SK-N-SH (cell line): ENCODE results near the gene RAB23. TPM values are rescaled to one million over a fixed set of nuclear protein-coding genes. Genes with fewer than 3 reads are reported as not detected.

Experiments
- CTCF ChIA-PET: fragments of 300-600, 350-600 bp; formaldehyde crosslinking; extraction: SDS; loops from one replicate; lab custom pipeline; 2021; lab: Yijun Ruan, JAX
- POLR2A ChIA-PET: fragments of 350-600 bp; sonication (Branson Sonifier 250); formaldehyde crosslinking; extraction: SDS; loops from one replicate; lab custom pipeline; 2020; ENCODE audit warnings: antibody characterized with exemption, inconsistent platforms; lab: Yijun Ruan, JAX
- DNase-seq: peaks from one replicate; pipeline ENCODE4 v3.0.0; 2012
- H2AFZ ChIP-seq: fragments of 200-600 bp; sonication (generic); 2 replicates; pipeline ENCODE4 v1.8.1; 2016; ENCODE audit warnings: antibody characterized with exemption, mild to moderate bottlenecking, low read depth
- H3F3A ChIP-seq: fragments of 200-600 bp; sonication (generic); replicated peaks from 2 replicates; pipeline ENCODE3; 2016; ENCODE audit warnings: antibody characterized with exemption, mild to moderate bottlenecking; ENCODE audit not compliant: insufficient read depth
- H3K27ac ChIP-seq, 2 experiments: fragments of 200-500 bp in 1 of 2; fragments of 200-600 bp in 1 of 2; sonication (Bioruptor generic) in 1 of 2; sonication (generic), shearing (Covaris generic) in 1 of 2; 2 replicates each; pipeline versions ENCODE4 v1.5.1 to v1.6.1; 2014 to 2016; ENCODE audit warnings: low read depth in 2 of 2, inconsistent platforms in 1 of 2, low read length in 1 of 2, mild to moderate bottlenecking in 1 of 2, mixed read lengths in 1 of 2
- H3K27me3 ChIP-seq: fragments of 200-600 bp; sonication (generic), shearing (Covaris generic); 2 replicates; pipeline ENCODE4 v1.6.1; 2016; ENCODE audit warnings: mixed run types; ENCODE audit not compliant: insufficient read depth
- H3K36me3 ChIP-seq, 2 experiments: fragments of 200-500 bp in 1 of 2; fragments of 200-600 bp in 1 of 2; sonication (Bioruptor generic) in 1 of 2; sonication (generic) in 1 of 2; replicated peaks in 1 of 2; 2 replicates each; pipeline versions ENCODE3 to v1.5.1; 2014 to 2016; ENCODE audit warnings: low read length in 1 of 2, mild to moderate bottlenecking in 1 of 2; ENCODE audit not compliant: insufficient read depth in 2 of 2, control insufficient read depth in 1 of 2
- H3K4me1 ChIP-seq, 2 experiments: fragments of 200-500 bp in 1 of 2; fragments of 200-600 bp in 1 of 2; sonication (Bioruptor generic) in 1 of 2; sonication (generic), shearing (Covaris generic) in 1 of 2; 2 replicates each; pipeline versions ENCODE4 v1.5.1 to v1.6.1; 2014 to 2016; ENCODE audit warnings: low read depth in 1 of 2, low read length in 1 of 2, mixed run types in 1 of 2; ENCODE audit not compliant: insufficient read depth in 2 of 2, control insufficient read depth in 1 of 2
- H3K4me2 ChIP-seq: fragments of 200-600 bp; sonication (generic), shearing (Covaris generic); 2 replicates; pipeline ENCODE4 v1.6.1; 2017; ENCODE audit warnings: mixed run types
- H3K4me3 ChIP-seq, 2 experiments: fragments of 200-500 bp in 1 of 2; fragments of 200-600 bp in 1 of 2; sonication (Bioruptor generic) in 1 of 2; sonication (generic), shearing (Covaris generic) in 1 of 2; 2 replicates each; pipeline versions ENCODE4 v1.5.1 to v1.8.1; 2014 to 2016; ENCODE audit warnings: low read depth in 2 of 2, inconsistent platforms in 1 of 2, low read length in 1 of 2, mild to moderate bottlenecking in 1 of 2, mixed read lengths in 1 of 2, moderate library complexity in 1 of 2
- H3K79me2 ChIP-seq: fragments of 200-600 bp; sonication (generic); 2 replicates; pipeline ENCODE4 v1.8.1; 2017; ENCODE audit warnings: mild to moderate bottlenecking; ENCODE audit not compliant: insufficient read depth
- H3K9ac ChIP-seq: fragments of 200-600 bp; sonication (generic); 2 replicates; pipeline ENCODE4 v1.6.1; 2017; ENCODE audit warnings: mixed run types
- H3K9me2 ChIP-seq: fragments of 200-600 bp; sonication (generic); 2 replicates; pipeline ENCODE4 v1.6.1; 2017; ENCODE audit warnings: mixed run types
- H3K9me3 ChIP-seq: fragments of 200-600 bp; sonication (generic); 2 replicates; pipeline ENCODE4 v1.6.1; 2017; ENCODE audit warnings: mixed run types, mild to moderate bottlenecking, moderate library complexity
- H4K20me1 ChIP-seq: fragments of 200-600 bp; sonication (generic); 2 replicates; pipeline ENCODE4 v1.6.1; 2017; ENCODE audit warnings: mild to moderate bottlenecking, mixed run types; ENCODE audit not compliant: insufficient read depth
- ELF1 ChIP-seq: IDR thresholded peaks from 2 replicates; pipeline ENCODE4 v1.4.0; 2012
- EZH2phosphoT487 ChIP-seq: fragments of 200-600 bp; sonication (generic); IDR thresholded peaks from 2 replicates; pipeline ENCODE4 v1.6.1; 2017; ENCODE audit warnings: low read depth, mixed run types, mild to moderate bottlenecking, antibody characterized with exemption, moderate library complexity, borderline replicate concordance
- FOSL2 ChIP-seq: IDR thresholded peaks from 2 replicates; pipeline ENCODE4 v1.4.0; 2012; ENCODE audit warnings: low read depth, mild to moderate bottlenecking, moderate library complexity, borderline replicate concordance
- FOXJ3 ChIP-seq: sonication (generic); formaldehyde crosslinking; IDR thresholded peaks from 2 replicates; pipeline ENCODE4 v1.5.1; 2020; ENCODE audit warnings: mild to moderate bottlenecking, missing genetic modification reagents
- FOXM1 ChIP-seq: IDR thresholded peaks from 2 replicates; pipeline ENCODE4 v1.4.0; 2012; ENCODE audit warnings: low read depth, mild to moderate bottlenecking
- GABPA ChIP-seq: IDR thresholded peaks from 2 replicates; pipeline ENCODE4 v1.4.0; 2012; ENCODE audit warnings: low read depth, mild to moderate bottlenecking
- IRF3 ChIP-seq: fragments of 150-350 bp; IDR thresholded peaks from 2 replicates; pipeline ENCODE4 v1.6.1; 2016; ENCODE audit warnings: mild to moderate bottlenecking, low read depth, low read length
- JUND ChIP-seq: IDR thresholded peaks from 2 replicates; pipeline ENCODE4 v1.4.0; 2012
- MAX ChIP-seq: IDR thresholded peaks from 2 replicates; pipeline ENCODE4 v1.4.0; 2012; ENCODE audit warnings: low read depth
- MEF2A ChIP-seq: IDR thresholded peaks from 2 replicates; pipeline ENCODE4 v1.4.0; 2012; ENCODE audit warnings: low read depth, borderline replicate concordance
- RAD21 ChIP-seq: IDR thresholded peaks from 2 replicates; pipeline ENCODE4 v1.6.1; 2012; ENCODE audit warnings: mild to moderate bottlenecking, low read length
- RCOR1 ChIP-seq: fragments of 150-350 bp; IDR thresholded peaks from 2 replicates; pipeline ENCODE4 v1.6.1; 2017; ENCODE audit warnings: antibody characterized with exemption, low read length
- TCF12 ChIP-seq: IDR thresholded peaks from 2 replicates; pipeline ENCODE4 v1.4.0; 2012
- USF2 ChIP-seq: fragments of 150-350 bp; IDR thresholded peaks from 2 replicates; pipeline ENCODE4 v1.6.1; 2017; ENCODE audit warnings: antibody characterized with exemption, low read length, low read depth, borderline replicate concordance
- ZBTB33 ChIP-seq: IDR thresholded peaks from 2 replicates; pipeline ENCODE4 v1.4.0; 2012; ENCODE audit warnings: low read depth, borderline replicate concordance
- WGBS: methylation state at CpG from one replicate; pipeline ENCODE4 v1.1.6; 2017; ENCODE audit warnings: low lambda C conversion rate; 5-methylcytosine and 5-hydroxymethylcytosine counted together
- polyA plus RNA-seq, 3 experiments: library from polyadenylated mRNA; depleted of rRNA; stranded (reverse); fragments of >200 nt; gene quantifications; 2 replicates each; pipeline ENCODE4 v1.2.3, GENCODE V29; 2012

Gene RAB23
- polyA plus RNA-seq, 1 of the 3 experiments (the other 2 are of a cell fraction) = 6.6 TPM

GRCh38 chr6:57252975-57253374 is 30.9 kb upstream of the RAB23 start:
- CTCF ChIA-PET = no interaction called here
- Histone ChIP-seq H4K20me1 (no peaks in the 10 kb centered on the region), H3K4me1 (peaks cover 0 to 6% of the 10 kb centered on the region in 2 experiments; a peak in 1 of 4 replicates), H3K27me3 (no peaks in the 10 kb centered on the region), H3K9me2 (no peaks in the 10 kb centered on the region), H3K36me3 (no peaks in the 10 kb centered on the region), H3K9ac (no peak overlapping the region), H3K4me3 (no peak overlapping the region)
- DNase-seq = no peak
- TF ChIP-seq IRF3 (no peak), FOSL2 (no peak), TCF12 (no peak), USF2 (no peak), MEF2A (no peak), EZH2phosphoT487 (no peak), ELF1 (no peak), FOXM1 (no peak), ZBTB33 (no peak), JUND (no peak), GABPA (no peak), MAX (no peak), RAD21 (no peak), FOXJ3 (CRISPR knock-in tag) (no peak)
- TF ChIP-seq, all 33 proteins: peak for 0
- 35% methylated on average over 1 of the region's 1 CpG for WGBS
- peaks cover 5% of the 10 kb centered on the region for H3F3A ChIP-seq
- no peaks in the 10 kb centered on the region for H3K9me3 ChIP-seq
- H3K4me2 ChIP-seq = peak overlapping the region; percentile 14; the same call in 1 of the 2 replicates
- H3K27ac ChIP-seq = peak overlapping the region in 1 of 2 experiments; percentile 59; a peak in 2 of 4 replicates
- POLR2A ChIA-PET = no interaction called here
- no peak overlapping the region for H2AFZ ChIP-seq
- no peaks in the 10 kb centered on the region for H3K79me2 ChIP-seq

GRCh38 chr6:57252137-57252536 is 30.0 kb upstream of the RAB23 start:
- Histone ChIP-seq H3K9me3 (no peaks in the 10 kb centered on the region), H2AFZ (no peak overlapping the region), H3K79me2 (no peaks in the 10 kb centered on the region), H3K4me2 (peak overlapping the region; percentile 14; the same call in 1 of the 2 replicates), H3K4me3 (no peak overlapping the region), H3K36me3 (no peaks in the 10 kb centered on the region), H4K20me1 (no peaks in the 10 kb centered on the region), H3K27ac (peak overlapping the region in 1 of 2 experiments; percentile 59; a peak in 1 of 4 replicates), H3F3A (no peaks in the 10 kb centered on the region), H3K9me2 (no peaks in the 10 kb centered on the region), H3K27me3 (no peaks in the 10 kb centered on the region), H3K9ac (no peak overlapping the region), H3K4me1 (no peaks in the 10 kb centered on the region)
- ChIA-PET POLR2A (interaction anchor here (0.7 kb wide), 1 partner anchor 52 kb away, joined by 3 read pairs; no protein-coding TSS in a partner anchor), CTCF (no interaction called here)
- TF ChIP-seq IRF3 (no peak), RCOR1 (no peak)
- WGBS = 94% methylated on average over 9 of the region's 9 CpGs
- no peak for DNase-seq
